Amniotic epithelial cell (primary cell): Measurements from ENCODE around the gene TSPAN12.

Source experiments
- DNase-seq: peaks from one replicate; pipeline ENCODE4 v3.0.0-alpha.2; 2010; ENCODE audit warnings: low read depth

Gene TSPAN12

GRCh38 chr7:120742372-120742771 lies 115.6 kb downstream of the TSPAN12 start:
- DNase-seq = no peak

- DNase-seq = peak; percentile 23
Observed at GRCh38 chr7:120741371-120742042, 116.4 kb downstream of the TSPAN12 start.

GRCh38 chr7:120740348-120740747 lies 117.6 kb downstream of the TSPAN12 start:
- no peak for DNase-seq

- no peak for DNase-seq
Observed at GRCh38 chr7:120738816-120739215, 119.1 kb downstream of the TSPAN12 start.
